Stimulated activated CD4-positive, alpha-beta T cell treated with anti-CD3 and anti-CD28 coated beads, Interleukin-4, amount 100 ng/mL, for 1 hour (primary cell): ENCODE data around the gene ARFGEF2.
"Not testable (repeated sequence)": the region's sequence is repeated elsewhere in the genome, so short reads cannot be mapped to it uniquely, and the experiment has no call there.

ENCODE experiments used
- DNase-seq: peaks from one replicate; pipeline ENCODE4 v3.0.0-alpha.2; 2020

ARFGEF2 gene

DNA sequence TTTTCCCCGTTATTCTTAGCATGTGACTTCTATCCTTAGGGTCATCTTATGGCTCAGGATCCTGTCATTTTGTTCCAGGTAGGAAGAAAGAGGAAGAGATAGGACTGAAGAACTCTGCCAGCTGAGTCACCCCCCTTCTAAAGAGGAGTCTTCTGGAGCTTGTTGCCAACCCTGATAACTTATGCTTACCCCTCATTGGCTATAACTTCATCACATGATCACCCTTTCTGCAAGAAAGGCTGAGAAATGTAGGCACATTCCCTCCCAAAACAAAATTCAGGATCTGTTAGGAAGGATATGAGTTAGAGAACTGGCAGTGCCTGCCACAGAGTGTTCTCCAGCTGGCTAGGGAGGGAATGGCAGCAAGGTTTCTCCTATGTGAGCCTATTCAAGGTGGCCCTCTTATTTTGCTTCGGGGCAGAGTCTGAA is 35.6 kb downstream of the ARFGEF2 start:
- DNase-seq = no peak

DNA sequence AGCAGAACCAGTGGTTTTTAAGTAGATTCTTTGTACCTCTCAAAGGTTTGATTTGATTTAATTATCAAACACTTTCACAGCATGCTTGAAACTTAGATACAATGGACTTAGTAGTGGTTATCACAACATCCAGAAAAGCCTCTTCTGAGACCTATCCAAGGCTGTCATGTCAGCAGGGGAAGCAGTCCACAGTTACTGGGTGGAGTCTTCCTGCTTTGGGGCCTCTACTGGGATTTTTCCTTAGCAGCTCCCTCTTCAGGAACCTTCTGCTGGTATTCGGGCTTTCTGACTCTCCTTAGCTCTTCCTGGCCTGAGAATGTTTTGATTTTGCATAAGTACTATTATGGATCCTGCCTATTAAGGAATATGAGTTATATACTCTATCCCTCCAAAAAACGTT is 36.0 kb downstream of the ARFGEF2 start:
- no peak for DNase-seq

DNA sequence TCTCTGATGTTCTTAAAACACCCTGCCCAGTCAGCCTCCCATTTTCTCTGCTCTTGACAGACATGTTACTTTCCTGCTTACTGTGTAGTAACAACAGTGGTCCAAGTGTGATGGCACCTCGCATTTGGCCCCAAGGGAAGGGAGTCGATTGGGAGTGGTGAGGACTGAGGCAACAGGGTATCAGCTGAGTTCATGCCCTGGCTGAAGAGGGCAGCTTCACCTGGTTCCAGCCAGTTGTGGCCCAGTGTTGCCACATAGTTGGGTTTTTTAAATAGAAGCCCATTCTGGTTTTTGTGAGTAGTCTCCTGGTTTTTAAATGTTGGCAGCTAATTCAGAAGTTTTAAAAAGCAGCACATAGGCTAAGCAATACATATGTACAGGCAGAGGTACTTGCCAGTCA is 37.2 kb downstream of the ARFGEF2 start:
- DNase-seq = no peak

DNA sequence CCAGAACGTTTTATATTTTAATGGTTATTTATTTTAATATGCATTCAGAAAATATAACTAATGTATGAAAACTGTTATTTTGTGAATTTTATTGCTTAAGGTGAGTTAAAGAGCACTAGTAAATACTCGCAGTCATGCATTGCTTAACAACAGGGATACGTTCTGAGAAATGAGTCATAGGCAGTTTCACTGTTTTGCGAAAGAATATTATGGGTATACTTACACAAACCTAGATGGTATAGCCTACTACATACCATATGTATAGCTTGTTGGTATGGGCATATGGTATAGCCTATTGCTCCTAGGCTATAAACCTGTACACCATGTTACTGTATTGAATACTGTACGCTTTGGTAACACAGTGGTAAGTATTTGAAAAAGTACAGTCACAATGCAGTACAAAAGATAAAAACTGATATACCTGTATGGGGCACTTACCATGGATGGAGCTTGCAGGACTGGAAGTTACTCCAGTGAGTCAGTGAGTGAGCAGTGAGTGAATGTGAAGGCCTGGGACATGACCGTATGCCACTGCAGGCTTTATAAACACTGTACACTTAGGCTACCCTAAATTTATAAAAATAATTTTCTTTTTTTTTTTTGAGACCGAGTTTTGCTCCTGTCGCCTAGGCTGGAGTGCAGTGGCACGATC is 38.5 kb downstream of the ARFGEF2 start:
- no peak for DNase-seq

DNA sequence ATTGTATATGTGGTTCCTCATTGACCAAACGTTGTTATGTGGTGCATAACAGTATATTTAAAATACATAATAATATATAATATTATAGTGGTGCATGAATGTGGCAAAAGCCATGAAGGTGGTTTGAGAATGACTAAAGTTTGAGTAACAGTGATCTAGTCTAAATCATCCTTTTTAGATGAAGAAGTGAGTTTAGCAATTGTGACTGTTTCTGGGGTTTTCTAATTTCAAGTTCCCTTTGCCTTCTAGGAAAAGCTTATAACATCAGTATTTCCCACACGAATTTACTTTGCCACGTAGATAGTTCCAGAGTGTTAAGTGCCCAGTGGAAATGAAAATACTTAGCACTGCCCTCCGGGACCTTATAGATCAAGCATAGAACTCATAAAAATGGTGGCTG is 40.9 kb downstream of the ARFGEF2 start:
- DNase-seq = no peak

DNA sequence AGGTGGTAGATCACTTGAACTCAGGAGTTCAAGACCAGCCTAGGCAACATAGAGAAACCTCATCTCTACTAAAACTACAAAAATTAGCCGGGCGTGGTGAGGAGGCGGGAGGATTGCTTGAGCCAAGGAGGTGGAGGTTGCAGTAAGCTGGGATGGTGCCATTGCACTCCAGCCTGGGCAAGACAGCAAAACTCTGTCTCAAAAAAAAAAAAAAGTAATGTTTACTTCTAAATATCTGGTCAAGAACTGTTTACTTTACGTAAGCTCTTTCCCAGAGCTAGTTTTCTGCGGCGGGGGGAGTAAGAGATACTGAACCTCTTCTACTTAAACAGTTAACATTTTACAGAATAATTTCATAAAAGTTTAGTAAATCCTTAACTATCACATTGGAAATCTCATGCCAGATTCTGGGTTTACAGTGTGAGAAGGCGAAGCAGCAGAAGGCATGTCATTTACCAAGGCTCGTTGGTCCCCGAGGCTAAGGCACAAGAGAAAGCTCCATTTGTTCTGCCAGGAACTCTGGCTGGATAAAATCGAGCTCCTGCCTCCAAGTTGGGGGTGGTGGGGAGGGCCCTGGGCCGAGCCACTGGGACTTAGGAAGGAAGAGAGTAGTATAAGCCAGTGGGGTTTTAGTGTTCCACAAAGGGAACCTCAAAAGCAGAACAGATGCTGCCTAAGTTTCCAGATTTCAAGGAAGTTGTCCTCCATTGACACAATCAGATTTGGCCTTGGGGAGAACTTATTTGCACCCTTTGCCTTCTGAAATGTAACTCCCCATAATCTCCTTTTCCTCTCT is 41.7 kb downstream of the ARFGEF2 start:
- no peak for DNase-seq

DNA sequence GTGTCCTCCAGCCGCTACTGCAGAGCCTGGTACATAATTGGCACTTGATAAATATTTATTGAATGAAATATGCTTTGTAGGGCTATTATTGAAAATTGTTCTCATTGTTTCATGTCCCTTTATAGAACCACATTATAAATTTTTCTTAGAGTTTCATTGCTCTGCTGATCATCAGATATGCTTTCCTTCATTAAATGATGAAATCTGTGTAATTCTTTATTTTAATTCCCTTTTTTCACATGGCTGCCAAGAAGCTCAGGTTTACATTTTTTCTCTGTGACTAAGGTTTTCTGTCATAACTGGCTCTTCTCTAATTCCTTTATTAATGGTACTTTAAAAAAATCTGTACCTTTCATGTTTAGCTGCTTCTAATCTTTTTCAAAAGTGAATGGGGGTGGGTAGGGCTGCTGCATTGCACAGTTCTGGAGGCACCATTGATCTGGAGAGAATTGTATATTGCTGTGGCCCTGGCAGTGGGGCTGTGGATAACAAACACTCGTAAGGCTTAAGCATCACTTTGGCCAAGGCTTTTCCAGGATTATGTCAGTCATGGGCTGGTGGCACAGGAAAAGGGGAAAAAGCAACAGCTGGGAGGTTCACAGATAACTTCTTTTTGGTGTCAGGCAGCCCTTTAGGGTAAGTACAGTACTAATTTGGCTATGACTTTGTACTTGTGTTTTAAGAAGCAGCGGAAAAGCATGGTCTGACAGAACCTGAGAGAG is 43.8 kb downstream of the ARFGEF2 start:
- no peak for DNase-seq

DNA sequence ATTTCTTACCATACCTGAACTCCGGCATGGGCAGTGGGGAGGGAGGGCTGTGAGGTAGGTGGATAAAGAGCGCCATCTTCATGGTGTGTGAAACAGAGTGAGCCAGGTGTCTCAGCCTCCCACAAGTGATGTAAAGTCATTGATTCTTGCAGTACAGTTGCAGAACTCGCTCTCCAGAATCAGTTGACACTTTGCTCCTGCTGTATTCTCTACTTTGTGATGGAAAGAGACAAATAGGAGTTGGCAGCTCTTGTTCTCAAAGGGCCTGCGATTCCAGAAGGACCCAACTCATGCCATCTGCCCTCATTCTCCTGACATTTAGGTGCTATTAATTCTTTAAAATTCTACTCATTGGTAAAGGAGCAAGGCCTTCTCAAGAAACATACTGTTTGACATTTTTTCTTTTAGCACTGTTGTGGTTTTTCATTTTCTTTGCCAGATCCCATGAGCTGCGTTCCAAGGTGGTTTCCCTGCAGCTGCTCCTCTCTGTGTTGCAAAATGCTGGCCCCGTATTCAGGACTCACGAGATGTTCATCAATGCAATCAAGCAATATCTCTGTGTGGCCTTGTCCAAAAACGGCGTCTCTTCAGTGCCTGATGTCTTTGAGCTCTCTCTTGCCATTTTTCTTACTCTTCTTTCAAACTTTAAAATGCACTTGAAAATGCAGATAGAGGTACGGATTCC is 49.3 kb downstream of the ARFGEF2 start:
- no peak for DNase-seq

DNA sequence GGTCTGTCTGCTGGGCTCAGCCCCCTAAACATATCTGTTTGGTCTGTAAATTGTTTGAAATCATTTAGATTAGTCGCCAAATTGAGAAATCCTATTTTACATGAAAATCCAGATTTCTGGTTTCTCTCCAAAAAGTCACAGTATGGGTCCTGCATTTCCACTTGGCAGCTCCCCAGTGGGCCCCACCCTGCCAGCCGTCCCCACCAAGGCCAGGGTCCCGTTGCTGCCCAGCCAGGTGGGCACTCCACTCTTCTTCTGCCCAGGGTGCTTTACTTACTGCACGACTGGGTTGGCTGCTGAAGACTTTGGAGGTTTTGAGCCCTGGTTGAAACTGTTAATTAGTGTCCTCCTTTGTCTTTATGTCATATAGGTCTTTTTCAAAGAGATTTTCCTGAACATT is 50.4 kb downstream of the ARFGEF2 start:
- no peak for DNase-seq

DNA sequence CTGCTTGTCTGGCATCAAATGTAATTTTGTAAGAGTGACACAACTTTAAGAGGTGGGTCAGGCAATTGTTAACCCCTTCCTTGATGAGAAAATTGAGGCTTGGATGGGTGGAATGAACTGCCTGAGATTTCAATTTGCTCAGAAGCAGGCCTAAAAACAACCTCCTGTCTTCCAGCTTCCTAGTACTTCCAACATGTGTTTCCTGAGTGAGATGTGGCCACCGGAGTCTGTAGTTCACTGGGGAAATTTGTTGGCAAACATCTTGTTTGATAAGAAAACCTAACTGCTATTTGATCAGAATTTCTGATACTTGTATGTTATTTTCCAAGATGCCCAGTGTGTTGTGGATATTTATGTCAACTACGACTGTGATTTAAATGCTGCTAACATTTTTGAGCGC is 51.3 kb downstream of the ARFGEF2 start:
- no peak for DNase-seq

DNA sequence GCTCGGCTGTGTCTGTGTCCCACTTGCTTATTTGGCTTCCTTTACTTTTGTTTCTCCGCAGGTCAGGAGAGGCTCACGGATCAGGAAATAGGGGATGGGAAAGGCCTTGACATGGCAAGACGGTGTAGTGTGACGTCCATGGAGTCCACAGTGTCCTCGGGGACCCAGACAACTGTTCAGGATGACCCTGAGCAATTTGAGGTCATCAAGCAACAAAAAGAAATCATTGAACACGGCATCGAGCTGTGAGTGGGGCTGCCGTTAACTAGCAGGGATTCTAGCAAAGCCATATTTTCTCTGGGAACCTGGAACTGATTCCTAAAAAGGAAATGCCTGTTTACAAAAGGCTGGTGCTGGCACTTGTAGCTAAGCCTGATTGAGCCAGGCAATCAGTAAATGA is 54.4 kb downstream of the ARFGEF2 start:
- no peak for DNase-seq

DNA sequence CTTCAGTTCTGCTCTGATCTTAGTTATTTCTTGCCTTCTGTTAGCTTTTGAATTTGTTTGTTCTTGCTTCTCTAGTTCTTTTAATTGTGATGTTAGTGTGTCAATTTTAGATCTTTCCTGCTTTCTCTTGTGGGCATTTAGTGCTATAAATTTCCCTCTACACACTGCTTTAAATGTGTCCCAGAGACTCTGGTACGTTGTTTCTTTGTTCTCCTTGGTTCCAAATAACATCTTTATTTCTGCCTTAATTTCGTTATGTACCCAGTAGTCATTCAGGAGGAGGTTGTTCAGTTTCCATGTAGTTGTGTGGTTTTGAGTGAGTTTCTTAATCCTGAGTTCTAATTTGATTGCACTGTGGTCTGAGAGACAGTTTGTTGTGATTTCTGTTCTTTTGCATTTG is 58.5 kb downstream of the ARFGEF2 start:
- DNase-seq = not testable (repeated sequence)

DNA sequence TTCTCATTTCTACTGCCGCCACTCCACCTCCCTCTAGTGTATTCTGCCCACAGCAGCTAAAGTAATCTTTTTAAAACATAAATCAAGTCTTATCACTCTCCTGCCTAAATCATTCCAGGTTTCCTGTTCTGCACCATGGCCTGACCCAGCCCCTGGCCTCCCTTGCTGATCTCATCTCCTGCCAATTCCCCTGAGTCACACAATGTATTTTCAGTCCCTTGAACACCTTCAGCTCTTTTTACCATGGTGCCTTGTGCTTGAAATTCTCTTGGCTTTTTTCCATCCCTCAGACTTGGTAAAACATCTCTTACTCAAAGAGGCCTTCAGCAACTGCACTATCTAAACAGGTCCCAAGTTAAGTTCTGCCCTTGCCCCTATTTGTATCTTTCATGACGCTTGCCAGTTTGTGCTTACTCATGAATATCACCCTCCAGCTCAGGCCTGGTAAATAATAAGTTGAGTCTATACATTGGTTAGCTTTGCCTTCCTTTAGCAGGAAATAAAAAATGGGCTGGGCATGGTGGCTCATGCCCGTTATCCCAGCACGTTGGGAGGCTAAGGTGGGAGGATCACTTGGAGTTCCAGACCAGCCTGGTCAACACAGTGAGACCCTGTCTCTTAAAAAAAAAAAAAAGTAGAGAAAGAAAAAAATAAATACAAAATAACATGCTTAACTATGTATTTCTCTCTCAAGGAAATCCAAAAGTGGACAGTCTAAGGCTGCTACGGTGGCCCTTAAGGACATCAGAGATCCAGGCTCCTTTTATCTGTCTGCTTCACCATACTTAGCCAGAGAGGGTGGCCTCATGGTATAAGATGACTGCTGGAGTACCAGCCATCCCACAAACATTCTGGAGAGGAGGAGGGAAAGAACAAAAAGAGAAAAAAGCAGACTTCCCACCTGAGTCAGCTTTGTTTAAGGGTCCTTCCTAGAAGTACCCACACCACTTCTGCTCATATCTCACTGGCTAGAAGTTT is 62.2 kb downstream of the ARFGEF2 start:
- no peak for DNase-seq

DNA sequence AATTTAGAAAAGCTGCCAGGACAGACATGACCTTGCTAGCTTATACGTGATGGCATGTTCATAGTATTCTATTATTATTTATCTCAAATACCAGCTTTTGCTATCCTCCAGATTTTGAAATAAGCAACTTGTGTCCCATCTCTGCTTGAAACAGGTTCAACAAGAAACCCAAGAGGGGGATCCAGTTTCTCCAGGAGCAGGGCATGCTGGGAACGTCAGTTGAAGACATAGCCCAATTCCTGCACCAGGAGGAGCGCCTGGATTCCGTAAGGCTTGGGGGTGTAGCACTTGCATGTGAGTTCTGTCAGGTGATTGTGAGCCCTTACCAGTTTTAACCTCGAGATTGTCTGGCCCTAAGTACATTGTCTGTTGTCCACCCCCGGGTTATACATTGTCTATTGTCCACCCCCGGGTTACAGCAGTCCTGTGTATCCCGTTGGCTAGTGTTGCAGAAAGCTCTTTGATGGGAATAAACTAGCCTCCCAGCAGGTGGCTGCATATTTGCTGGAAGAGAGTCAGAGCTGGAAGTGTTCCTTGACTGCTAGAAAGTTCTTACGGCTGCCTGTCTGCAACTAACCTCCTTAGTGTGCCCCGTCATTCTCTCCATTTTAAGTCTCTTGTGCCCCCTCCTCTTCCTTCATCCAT is 63.2 kb downstream of the ARFGEF2 start:
- no peak for DNase-seq

DNA sequence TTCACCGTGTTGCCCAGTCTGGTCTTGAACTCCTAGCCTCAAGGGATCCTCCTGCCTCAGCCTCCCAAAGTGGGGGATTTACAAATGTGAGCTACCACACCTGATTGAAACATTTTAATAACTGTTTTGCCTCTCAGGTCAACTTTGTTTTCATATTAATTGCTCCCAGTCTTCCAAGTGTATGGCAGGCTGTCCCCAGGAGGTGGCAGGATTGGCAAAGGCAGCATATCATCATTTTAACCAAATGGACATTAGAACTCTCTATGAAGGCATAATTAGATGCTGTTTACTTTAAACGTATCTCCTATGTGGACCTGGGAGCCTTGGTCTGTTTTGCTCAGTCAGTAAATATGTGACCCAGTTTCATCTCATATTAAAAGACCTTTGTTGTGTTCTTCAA is 65.4 kb downstream of the ARFGEF2 start:
- DNase-seq = no peak

DNA sequence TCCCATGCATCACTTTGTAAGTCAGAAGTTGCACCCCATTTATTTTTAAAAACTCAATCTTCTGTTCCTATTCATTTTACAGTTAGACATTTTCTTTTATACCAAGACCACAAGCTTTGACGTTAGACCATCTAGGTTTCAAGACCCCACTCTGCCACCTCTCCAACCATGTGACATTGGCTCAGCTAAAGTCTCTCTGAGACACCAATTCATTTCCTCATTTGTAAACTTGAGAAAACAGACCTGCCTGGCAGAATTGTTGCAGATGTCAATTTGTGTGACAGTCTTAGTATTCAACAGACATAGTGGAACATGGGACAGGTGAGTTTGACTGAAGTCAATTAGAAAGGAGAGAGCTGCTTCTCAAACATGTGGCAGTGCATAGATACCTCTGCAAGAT is 69.0 kb downstream of the ARFGEF2 start:
- no peak for DNase-seq

DNA sequence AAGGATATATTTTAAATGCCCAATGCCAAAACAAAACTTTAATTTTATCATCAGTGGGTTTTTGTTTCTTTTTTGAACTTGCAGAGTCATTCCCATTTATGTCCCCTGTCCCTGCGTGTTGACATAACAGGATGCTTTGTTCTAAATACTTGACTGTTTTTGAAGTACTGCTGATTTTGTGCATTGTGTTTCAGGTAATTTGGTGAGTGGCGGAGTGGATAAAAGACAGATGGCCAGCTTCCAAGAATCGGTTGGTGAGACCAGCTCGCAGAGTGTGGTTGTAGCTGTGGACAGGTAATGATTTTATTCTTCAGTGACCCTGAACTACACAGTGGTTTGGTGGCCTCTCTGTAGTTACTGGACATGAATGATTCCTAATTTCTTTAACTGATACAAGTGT is 74.1 kb downstream of the ARFGEF2 start:
- DNase-seq = no peak

DNA sequence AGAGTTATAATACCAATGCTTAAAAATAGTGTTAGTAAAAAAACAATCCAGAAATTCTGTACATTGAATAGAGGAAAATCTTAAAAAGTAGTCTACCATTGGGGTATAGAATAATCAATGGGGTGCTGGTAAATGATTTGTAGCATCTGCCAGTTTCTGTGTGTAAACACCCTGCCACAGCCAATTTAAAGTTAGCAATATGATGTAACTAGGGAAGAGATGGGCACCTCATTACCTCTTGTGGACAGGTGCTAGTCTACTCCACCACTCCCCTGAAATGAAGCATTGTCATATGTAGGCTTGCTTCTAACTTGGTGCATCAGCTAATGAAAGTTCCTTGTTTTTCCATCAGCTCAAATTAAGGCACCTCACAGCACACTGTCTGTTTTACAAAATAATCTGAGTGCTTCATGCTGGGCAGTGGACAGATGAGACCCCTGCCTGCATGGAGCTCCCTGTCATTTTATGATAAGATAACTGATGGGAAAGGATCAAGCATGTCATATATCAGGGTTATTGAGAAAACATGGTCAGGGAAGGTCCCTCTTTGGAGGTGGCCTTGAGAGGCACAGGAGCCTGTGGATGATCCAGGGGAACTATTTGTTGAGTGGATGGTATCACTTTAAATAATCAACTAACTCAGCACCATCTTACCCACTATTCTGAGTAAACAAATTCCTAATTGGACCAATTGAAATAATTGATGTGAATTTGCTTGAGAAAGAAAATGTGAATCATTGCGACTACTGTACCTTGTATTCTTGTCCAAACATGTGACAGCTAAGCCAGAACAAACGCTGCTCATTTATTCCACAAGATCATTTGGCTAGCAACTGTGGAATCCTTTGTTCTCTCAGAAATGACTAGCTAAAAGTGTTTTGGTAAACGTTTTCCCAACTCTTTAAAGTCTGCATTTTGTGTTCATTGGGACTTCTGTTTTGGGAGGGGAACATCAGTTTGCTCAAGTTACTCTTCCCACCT is 78.7 kb downstream of the ARFGEF2 start:
- no peak for DNase-seq

DNA sequence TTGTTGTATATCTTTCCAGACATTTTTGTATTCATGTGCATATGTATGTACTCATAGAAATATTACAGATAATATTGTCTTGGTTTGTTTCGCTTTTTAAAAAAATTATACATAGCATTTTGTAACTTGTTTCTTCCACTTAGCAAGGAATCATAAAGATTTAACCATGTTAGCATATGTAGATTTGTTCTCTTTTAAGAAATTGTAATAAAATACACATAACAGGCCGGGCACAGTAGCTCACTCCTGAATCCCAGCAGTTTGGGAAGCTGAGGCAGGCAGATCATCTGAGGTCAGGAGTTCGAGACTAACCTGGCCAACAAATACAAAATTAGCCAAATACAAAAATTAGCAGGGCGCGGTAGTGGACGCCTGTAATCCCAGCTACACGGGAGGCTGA is 80.2 kb downstream of the ARFGEF2 start:
- no peak for DNase-seq

DNA sequence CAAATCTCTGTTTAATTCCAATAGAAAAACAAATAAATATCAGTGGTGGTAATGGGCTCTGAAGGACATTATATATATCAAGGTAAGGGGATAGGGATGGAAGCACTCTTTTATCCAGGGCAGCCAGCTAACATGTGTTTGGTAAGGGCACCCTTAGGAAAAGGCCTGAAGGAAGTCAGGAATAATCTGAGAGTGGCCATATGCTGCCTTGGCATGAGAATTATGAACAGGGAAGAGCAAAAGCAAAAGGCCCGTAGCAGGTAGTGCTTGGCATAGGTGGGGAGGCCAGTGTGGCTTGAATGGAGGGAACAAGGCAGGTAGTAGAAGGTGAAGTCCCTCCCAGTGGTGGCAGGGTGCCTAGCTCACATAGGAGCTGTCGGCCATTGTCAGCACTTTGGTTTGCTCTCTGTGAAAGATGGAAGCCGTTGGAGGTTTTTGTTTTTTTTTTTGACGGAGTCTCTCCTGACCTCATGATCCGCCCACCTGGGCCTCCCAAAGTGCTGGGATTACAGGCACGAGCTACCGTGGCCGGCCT is 85.0 kb downstream of the ARFGEF2 start:
- no peak for DNase-seq
